Left ventricle myocardium inferior (tissue), 1 donor: ENCODE data around the gene CHIC2. TPM values are rescaled to one million over a fixed set of nuclear protein-coding genes. Genes with fewer than 3 reads are reported as not detected.

Source experiments
- DNase-seq: peaks from one replicate; pipeline ENCODE4 v3.0.0-alpha.2; 2020
- H3K27ac ChIP-seq: fragments of 200-600 bp; replicated peaks from 2 replicates; pipeline ENCODE4 v1.8.0; 2021
- H3K27me3 ChIP-seq: fragments of 200-600 bp; 2 replicates; pipeline ENCODE4 v1.8.0; 2021; ENCODE audit warnings: low read depth
- H3K36me3 ChIP-seq: fragments of 200-600 bp; 2 replicates; pipeline ENCODE4 v1.8.0; 2021
- H3K4me1 ChIP-seq: fragments of 200-600 bp; 2 replicates; pipeline ENCODE4 v1.8.0; 2021
- H3K4me3 ChIP-seq: fragments of 200-600 bp; 2 replicates; pipeline ENCODE4 v1.8.0; 2021; ENCODE audit warnings: mild to moderate bottlenecking, moderate library complexity
- H3K9me3 ChIP-seq: fragments of 200-600 bp; replicated peaks from 2 replicates; pipeline ENCODE4 v1.8.0; 2021
- CTCF ChIP-seq: fragments of 200-600 bp; IDR thresholded peaks from 2 replicates; pipeline ENCODE4 v1.8.0; 2021; ENCODE audit warnings: antibody characterized with exemption, mild to moderate bottlenecking, borderline replicate concordance
- intact Hi-C: fragments of 100-400 bp; cut with micrococcal nuclease; formaldehyde crosslinking; loops from one replicate; pipeline ENCODE4 v1.11.0; 2022
- total RNA-seq: library from RNA; stranded (reverse); fragmentation: NEBNext Ultra II Directional; extraction: Animal tissue kit (Norgen Biotek cat#: 25700); gene quantifications from one replicate; pipeline ENCODE4 v1.2.1, GENCODE V29; 2021
- donor health status: DM: no; HTN: yes; CAD: no; lungs with severe emphysema.

Gene CHIC2
- total RNA-seq, 1 donor from 2014 or later: 9.1 TPM

GRCh38 chr4:54062392-54062791 is 2.0 kb downstream of the CHIC2 start:
- intact Hi-C loops: no loop called here
- no peak overlapping the region for H3K27ac ChIP-seq

GRCh38 chr4:54061873-54062272 is 2.5 kb downstream of the CHIC2 start:
- peaks cover 97% of the 10 kb centered on the region for H3K4me1 ChIP-seq
- no peaks in the 10 kb centered on the region for H3K9me3 ChIP-seq
- intact Hi-C loops: no loop called here
- no peaks in the 10 kb centered on the region for H3K36me3 ChIP-seq
- H3K27ac ChIP-seq: no peak overlapping the region
- TF ChIP-seq CTCF: no peak
- DNase-seq: no peak
- H3K27me3 ChIP-seq: no peaks in the 10 kb centered on the region
- peak overlapping the region; percentile 99 for H3K4me3 ChIP-seq

More at GRCh38 chr4:54062392-54062791, 2.0 kb downstream of the CHIC2 start:
- Histone ChIP-seq H3K27me3 (no peaks in the 10 kb centered on the region), H3K4me3 (peak overlapping the region; percentile 99), H3K36me3 (no peaks in the 10 kb centered on the region), H3K4me1 (peaks cover 95% of the 10 kb centered on the region), H3K9me3 (no peaks in the 10 kb centered on the region)
- DNase-seq: no peak
- no peak for TF ChIP-seq CTCF

- H3K9me3 ChIP-seq: no peaks in the 10 kb centered on the region
- H3K4me3 ChIP-seq: peak overlapping the region; percentile 99
- no peak for DNase-seq
- H3K36me3 ChIP-seq: no peaks in the 10 kb centered on the region
- no peaks in the 10 kb centered on the region for H3K27me3 ChIP-seq
- H3K4me1 ChIP-seq: peaks cover 97% of the 10 kb centered on the region
- TF ChIP-seq CTCF: no peak
- no peak overlapping the region for H3K27ac ChIP-seq
- intact Hi-C loops: no loop called here
Observed at GRCh38 chr4:54061067-54061466, 3.3 kb downstream of the CHIC2 start.

GRCh38 chr4:54060116-54060515 is 4.3 kb downstream of the CHIC2 start:
- H3K9me3 ChIP-seq: no peaks in the 10 kb centered on the region
- no peaks in the 10 kb centered on the region for H3K27me3 ChIP-seq
- peaks cover 90% of the 10 kb centered on the region for H3K4me1 ChIP-seq
- H3K27ac ChIP-seq: no peak overlapping the region
- H3K36me3 ChIP-seq: no peaks in the 10 kb centered on the region
- intact Hi-C loops: no loop called here
- TF ChIP-seq CTCF: no peak
- H3K4me3 ChIP-seq: no peak overlapping the region
- DNase-seq: no peak

GRCh38 chr4:54058171-54058570 is 6.2 kb downstream of the CHIC2 start:
- Histone ChIP-seq H3K27me3 (no peaks in the 10 kb centered on the region), H3K27ac (no peak overlapping the region), H3K36me3 (no peaks in the 10 kb centered on the region), H3K9me3 (no peaks in the 10 kb centered on the region), H3K4me1 (peaks cover 82% of the 10 kb centered on the region), H3K4me3 (no peak overlapping the region)
- no peak for TF ChIP-seq CTCF
- no peak for DNase-seq
- intact Hi-C loops: no loop called here

- Histone ChIP-seq H3K4me3 (no peak overlapping the region), H3K9me3 (no peaks in the 10 kb centered on the region), H3K27me3 (no peaks in the 10 kb centered on the region), H3K36me3 (no peaks in the 10 kb centered on the region), H3K4me1 (peaks cover 79% of the 10 kb centered on the region), H3K27ac (no peak overlapping the region)
- intact Hi-C loops: no loop called here
- no peak for DNase-seq
- no peak for TF ChIP-seq CTCF
Observed at GRCh38 chr4:54056360-54056759, 8.0 kb downstream of the CHIC2 start.
